ENCODE results near the gene RAB3C.

DNA sequence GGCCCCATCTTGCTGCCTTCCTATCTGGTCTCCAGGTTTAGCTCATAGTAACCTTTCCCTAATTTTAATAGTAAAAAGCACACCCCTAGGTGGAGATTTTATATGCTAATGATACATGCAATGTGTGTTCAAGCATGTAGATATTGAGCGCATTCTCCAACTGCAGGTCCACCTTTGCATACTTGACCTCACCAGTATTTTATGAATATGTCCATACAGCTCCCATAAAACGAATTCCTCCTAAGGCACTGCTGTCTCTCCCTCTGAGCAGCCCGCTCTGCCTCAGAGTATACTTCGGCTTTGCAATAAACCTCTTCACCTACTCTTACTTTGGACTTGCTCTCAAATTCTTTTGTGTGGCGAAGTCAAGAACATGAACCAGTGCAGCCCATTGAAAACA is 153.3 kb downstream of the RAB3C start:
- TF ChIP-seq, protein P1, sequence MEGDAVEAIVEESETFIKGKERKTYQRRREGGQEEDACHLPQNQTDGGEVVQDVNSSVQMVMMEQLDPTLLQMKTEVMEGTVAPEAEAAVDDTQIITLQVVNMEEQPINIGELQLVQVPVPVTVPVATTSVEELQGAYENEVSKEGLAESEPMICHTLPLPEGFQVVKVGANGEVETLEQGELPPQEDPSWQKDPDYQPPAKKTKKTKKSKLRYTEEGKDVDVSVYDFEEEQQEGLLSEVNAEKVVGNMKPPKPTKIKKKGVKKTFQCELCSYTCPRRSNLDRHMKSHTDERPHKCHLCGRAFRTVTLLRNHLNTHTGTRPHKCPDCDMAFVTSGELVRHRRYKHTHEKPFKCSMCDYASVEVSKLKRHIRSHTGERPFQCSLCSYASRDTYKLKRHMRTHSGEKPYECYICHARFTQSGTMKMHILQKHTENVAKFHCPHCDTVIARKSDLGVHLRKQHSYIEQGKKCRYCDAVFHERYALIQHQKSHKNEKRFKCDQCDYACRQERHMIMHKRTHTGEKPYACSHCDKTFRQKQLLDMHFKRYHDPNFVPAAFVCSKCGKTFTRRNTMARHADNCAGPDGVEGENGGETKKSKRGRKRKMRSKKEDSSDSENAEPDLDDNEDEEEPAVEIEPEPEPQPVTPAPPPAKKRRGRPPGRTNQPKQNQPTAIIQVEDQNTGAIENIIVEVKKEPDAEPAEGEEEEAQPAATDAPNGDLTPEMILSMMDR (IDR thresholded peaks at IDR 0.05), result no peak
- no peak for TF ChIP-seq POLR2A (IDR thresholded peaks at IDR 0.05)

Data from body of pancreas (tissue), 4 donors.